SK-N-SH (cell line): ENCODE results near the gene TSPAN11. TPM values are rescaled to one million over a fixed set of nuclear protein-coding genes. Genes with fewer than 3 reads are reported as not detected.

Source experiments
- CTCF ChIA-PET: fragments of 300-600, 350-600 bp; formaldehyde crosslinking; extraction: SDS; loops from one replicate; lab custom pipeline; 2021; lab: Yijun Ruan, JAX
- POLR2A ChIA-PET: fragments of 350-600 bp; sonication (Branson Sonifier 250); formaldehyde crosslinking; extraction: SDS; loops from one replicate; lab custom pipeline; 2020; ENCODE audit warnings: antibody characterized with exemption, inconsistent platforms; lab: Yijun Ruan, JAX
- DNase-seq: peaks from one replicate; pipeline ENCODE4 v3.0.0; 2012
- H2AFZ ChIP-seq: fragments of 200-600 bp; sonication (generic); 2 replicates; pipeline ENCODE4 v1.8.1; 2016; ENCODE audit warnings: antibody characterized with exemption, mild to moderate bottlenecking, low read depth
- H3F3A ChIP-seq: fragments of 200-600 bp; sonication (generic); replicated peaks from 2 replicates; pipeline ENCODE3; 2016; ENCODE audit warnings: antibody characterized with exemption, mild to moderate bottlenecking; ENCODE audit not compliant: insufficient read depth
- H3K27ac ChIP-seq, 2 experiments: fragments of 200-500 bp in 1 of 2; fragments of 200-600 bp in 1 of 2; sonication (Bioruptor generic) in 1 of 2; sonication (generic), shearing (Covaris generic) in 1 of 2; 2 replicates each; pipeline versions ENCODE4 v1.5.1 to v1.6.1; 2014 to 2016; ENCODE audit warnings: low read depth in 2 of 2, inconsistent platforms in 1 of 2, low read length in 1 of 2, mild to moderate bottlenecking in 1 of 2, mixed read lengths in 1 of 2
- H3K27me3 ChIP-seq: fragments of 200-600 bp; sonication (generic), shearing (Covaris generic); 2 replicates; pipeline ENCODE4 v1.6.1; 2016; ENCODE audit warnings: mixed run types; ENCODE audit not compliant: insufficient read depth
- H3K36me3 ChIP-seq, 2 experiments: fragments of 200-500 bp in 1 of 2; fragments of 200-600 bp in 1 of 2; sonication (Bioruptor generic) in 1 of 2; sonication (generic) in 1 of 2; replicated peaks in 1 of 2; 2 replicates each; pipeline versions ENCODE3 to v1.5.1; 2014 to 2016; ENCODE audit warnings: low read length in 1 of 2, mild to moderate bottlenecking in 1 of 2; ENCODE audit not compliant: insufficient read depth in 2 of 2, control insufficient read depth in 1 of 2
- H3K4me1 ChIP-seq, 2 experiments: fragments of 200-500 bp in 1 of 2; fragments of 200-600 bp in 1 of 2; sonication (Bioruptor generic) in 1 of 2; sonication (generic), shearing (Covaris generic) in 1 of 2; 2 replicates each; pipeline versions ENCODE4 v1.5.1 to v1.6.1; 2014 to 2016; ENCODE audit warnings: low read depth in 1 of 2, low read length in 1 of 2, mixed run types in 1 of 2; ENCODE audit not compliant: insufficient read depth in 2 of 2, control insufficient read depth in 1 of 2
- H3K4me2 ChIP-seq: fragments of 200-600 bp; sonication (generic), shearing (Covaris generic); 2 replicates; pipeline ENCODE4 v1.6.1; 2017; ENCODE audit warnings: mixed run types
- H3K4me3 ChIP-seq, 2 experiments: fragments of 200-500 bp in 1 of 2; fragments of 200-600 bp in 1 of 2; sonication (Bioruptor generic) in 1 of 2; sonication (generic), shearing (Covaris generic) in 1 of 2; 2 replicates each; pipeline versions ENCODE4 v1.5.1 to v1.8.1; 2014 to 2016; ENCODE audit warnings: low read depth in 2 of 2, inconsistent platforms in 1 of 2, low read length in 1 of 2, mild to moderate bottlenecking in 1 of 2, mixed read lengths in 1 of 2, moderate library complexity in 1 of 2
- H3K79me2 ChIP-seq: fragments of 200-600 bp; sonication (generic); 2 replicates; pipeline ENCODE4 v1.8.1; 2017; ENCODE audit warnings: mild to moderate bottlenecking; ENCODE audit not compliant: insufficient read depth
- H3K9ac ChIP-seq: fragments of 200-600 bp; sonication (generic); 2 replicates; pipeline ENCODE4 v1.6.1; 2017; ENCODE audit warnings: mixed run types
- H3K9me2 ChIP-seq: fragments of 200-600 bp; sonication (generic); 2 replicates; pipeline ENCODE4 v1.6.1; 2017; ENCODE audit warnings: mixed run types
- H3K9me3 ChIP-seq: fragments of 200-600 bp; sonication (generic); 2 replicates; pipeline ENCODE4 v1.6.1; 2017; ENCODE audit warnings: mixed run types, mild to moderate bottlenecking, moderate library complexity
- H4K20me1 ChIP-seq: fragments of 200-600 bp; sonication (generic); 2 replicates; pipeline ENCODE4 v1.6.1; 2017; ENCODE audit warnings: mild to moderate bottlenecking, mixed run types; ENCODE audit not compliant: insufficient read depth
- CTCF ChIP-seq: fragments of 200-600 bp; sonication (generic); IDR thresholded peaks from 2 replicates; pipeline ENCODE4 v1.6.1; 2017; ENCODE audit warnings: antibody characterized with exemption, mild to moderate bottlenecking, moderate library complexity
- ELF1 ChIP-seq: IDR thresholded peaks from 2 replicates; pipeline ENCODE4 v1.4.0; 2012
- EP300 ChIP-seq, 2 experiments: IDR thresholded peaks; 2 replicates each; pipeline versions ENCODE4 v1.4.0 to v1.6.1; 2012; ENCODE audit warnings: borderline replicate concordance in 1 of 2, low read depth in 1 of 2, low read length in 1 of 2
- FOXJ3 ChIP-seq: sonication (generic); formaldehyde crosslinking; IDR thresholded peaks from 2 replicates; pipeline ENCODE4 v1.5.1; 2020; ENCODE audit warnings: mild to moderate bottlenecking, missing genetic modification reagents
- FOXM1 ChIP-seq: IDR thresholded peaks from 2 replicates; pipeline ENCODE4 v1.4.0; 2012; ENCODE audit warnings: low read depth, mild to moderate bottlenecking
- GATA2 ChIP-seq: sonication (generic); formaldehyde crosslinking; IDR thresholded peaks from 2 replicates; pipeline ENCODE4 v1.5.0; 2020; ENCODE audit warnings: mild to moderate bottlenecking, missing genetic modification reagents
- JUND ChIP-seq: IDR thresholded peaks from 2 replicates; pipeline ENCODE4 v1.4.0; 2012
- MAX ChIP-seq: IDR thresholded peaks from 2 replicates; pipeline ENCODE4 v1.4.0; 2012; ENCODE audit warnings: low read depth
- MEF2A ChIP-seq: IDR thresholded peaks from 2 replicates; pipeline ENCODE4 v1.4.0; 2012; ENCODE audit warnings: low read depth, borderline replicate concordance
- MXI1 ChIP-seq: IDR thresholded peaks from 2 replicates; pipeline ENCODE4 v1.6.1; 2012; ENCODE audit warnings: mild to moderate bottlenecking, low read depth, low read length, improper control_type of control experiment
- NFIC ChIP-seq: IDR thresholded peaks from 2 replicates; pipeline ENCODE4 v1.4.0; 2012; ENCODE audit warnings: borderline replicate concordance
- PBX3 ChIP-seq: IDR thresholded peaks from 2 replicates; pipeline ENCODE4; 2012
- POLR2AphosphoS5 ChIP-seq: IDR thresholded peaks from 2 replicates; pipeline ENCODE4 v1.6.1; 2012; ENCODE audit warnings: low read depth, low read length
- RAD21 ChIP-seq: IDR thresholded peaks from 2 replicates; pipeline ENCODE4 v1.6.1; 2012; ENCODE audit warnings: mild to moderate bottlenecking, low read length
- RCOR1 ChIP-seq: fragments of 150-350 bp; IDR thresholded peaks from 2 replicates; pipeline ENCODE4 v1.6.1; 2017; ENCODE audit warnings: antibody characterized with exemption, low read length
- RXRA ChIP-seq: IDR thresholded peaks from 2 replicates; pipeline ENCODE4 v1.4.0; 2012; ENCODE audit warnings: low read depth, mild to moderate bottlenecking, borderline replicate concordance
- SIN3A ChIP-seq: IDR thresholded peaks from 2 replicates; pipeline ENCODE4 v1.6.1; 2012; ENCODE audit warnings: low read depth, mild to moderate bottlenecking, low read length, moderate library complexity, borderline replicate concordance
- SMC3 ChIP-seq: IDR thresholded peaks from 2 replicates; pipeline ENCODE4 v1.6.1; 2012; ENCODE audit warnings: low read depth, low read length, improper control_type of control experiment
- TAF1 ChIP-seq: IDR thresholded peaks from 2 replicates; pipeline ENCODE4 v1.6.1; 2012; ENCODE audit warnings: low read depth, mild to moderate bottlenecking, low read length, moderate library complexity, borderline replicate concordance
- WGBS: methylation state at CpG from one replicate; pipeline ENCODE4 v1.1.6; 2017; ENCODE audit warnings: low lambda C conversion rate; 5-methylcytosine and 5-hydroxymethylcytosine counted together
- polyA plus RNA-seq, 3 experiments: library from polyadenylated mRNA; depleted of rRNA; stranded (reverse); fragments of >200 nt; gene quantifications; 2 replicates each; pipeline ENCODE4 v1.2.3, GENCODE V29; 2012

The TSPAN11 gene
- polyA plus RNA-seq, 1 of the 3 experiments (the other 2 are of a cell fraction), result 6.4 TPM

- no peaks in the 10 kb centered on the region for H3K9me3 ChIP-seq
- CTCF ChIA-PET, result interaction anchor here (1.3 to 3.7 kb wide), 2 partner anchors 11 to 151 kb away, joined by 3 to 15 read pairs; no protein-coding TSS in a partner anchor
These were observed 107.1 kb downstream of the TSPAN11 start for GRCh38 chr12:31033681-31034080.

GRCh38 chr12:31034372-31034771, 107.8 kb downstream of the TSPAN11 start:
- Histone ChIP-seq H3K27me3 (no peaks in the 10 kb centered on the region), H3K4me3 (no peak overlapping the region), H3K9me3 (no peaks in the 10 kb centered on the region), H3K9me2 (no peaks in the 10 kb centered on the region), H3F3A (no peaks in the 10 kb centered on the region), H4K20me1 (no peaks in the 10 kb centered on the region), H2AFZ (no peak overlapping the region), H3K4me1 (no peaks in the 10 kb centered on the region), H3K27ac (no peak overlapping the region), H3K4me2 (no peak overlapping the region), H3K9ac (no peak overlapping the region), H3K79me2 (no peaks in the 10 kb centered on the region), H3K36me3 (no peaks in the 10 kb centered on the region)
- WGBS, result 68% methylated on average over 3 of the region's 3 CpGs
- ChIA-PET CTCF (interaction anchor here (1.3 to 3.7 kb wide), 2 partner anchors 12 to 152 kb away, joined by 3 to 15 read pairs; no protein-coding TSS in a partner anchor), POLR2A (no interaction called here)
- no peak for TF ChIP-seq EP300 (IDR thresholded peaks at IDR 0.05; ENCODE audit: borderline replicate concordance in 1 of 2, low read depth in 1 of 2, low read length in 1 of 2)
- DNase-seq, result no peak

More at GRCh38 chr12:31033681-31034080, 107.1 kb downstream of the TSPAN11 start:
- Histone ChIP-seq H3K4me3 (no peak overlapping the region), H3K79me2 (no peaks in the 10 kb centered on the region), H3K4me2 (no peak overlapping the region), H3K27ac (no peak overlapping the region), H3F3A (no peaks in the 10 kb centered on the region), H2AFZ (no peak overlapping the region), H3K27me3 (no peaks in the 10 kb centered on the region), H4K20me1 (no peaks in the 10 kb centered on the region), H3K4me1 (no peaks in the 10 kb centered on the region), H3K36me3 (no peaks in the 10 kb centered on the region), H3K9me2 (no peaks in the 10 kb centered on the region), H3K9ac (no peak overlapping the region)
- 86% methylated on average over 4 of the region's 6 CpGs for WGBS
- POLR2A ChIA-PET, result no interaction called here
- TF ChIP-seq SIN3A (no peak), NFIC (no peak), SMC3 (no peak), ELF1 (no peak), FOXM1 (no peak), MXI1 (no peak), RAD21 (no peak), EP300 (IDR thresholded peaks at IDR 0.05; ENCODE audit: borderline replicate concordance in 1 of 2, low read depth in 1 of 2, low read length in 1 of 2) (no peak), RCOR1 (no peak), GATA2 (CRISPR knock-in tag) (no peak), JUND (no peak), TAF1 (no peak), PBX3 (no peak)
- DNase-seq, result no peak

- no peaks in the 10 kb centered on the region for H3K9me2 ChIP-seq
- no peaks in the 10 kb centered on the region for H3K4me1 ChIP-seq
- H4K20me1 ChIP-seq, result no peaks in the 10 kb centered on the region
- ChIA-PET POLR2A (no interaction called here), CTCF (interaction anchor here (0.9 to 3.7 kb wide), 2 partner anchors 13 to 159 kb away, joined by 3 to 15 read pairs; no protein-coding TSS in a partner anchor)
- no peaks in the 10 kb centered on the region for H3K79me2 ChIP-seq
- no peaks in the 10 kb centered on the region for H3K27me3 ChIP-seq
- H3K36me3 ChIP-seq, result no peaks in the 10 kb centered on the region
- no peak overlapping the region for H3K4me2 ChIP-seq
- no peak overlapping the region for H3K9ac ChIP-seq
- no peaks in the 10 kb centered on the region for H3F3A ChIP-seq
- H3K9me3 ChIP-seq, result no peaks in the 10 kb centered on the region
- WGBS, result 75% methylated on average over 4 of the region's 4 CpGs
- DNase-seq, result no peak
- H3K4me3 ChIP-seq, result no peak overlapping the region
- no peak overlapping the region for H2AFZ ChIP-seq
- H3K27ac ChIP-seq, result no peak overlapping the region
- TF ChIP-seq MEF2A (no peak), POLR2AphosphoS5 (no peak), SMC3 (no peak), FOXJ3 (CRISPR knock-in tag) (no peak), MAX (no peak), RXRA (no peak), PBX3 (no peak), SIN3A (no peak), CTCF (no peak)
These were observed 108.7 kb downstream of the TSPAN11 start for GRCh38 chr12:31035226-31035625.
